ENCODE data around the gene PC.

PC gene

GRCh38 chr11:66910016-66910415 lies 48.2 kb downstream of the PC start:
- DNase-seq: no peak

DNA sequence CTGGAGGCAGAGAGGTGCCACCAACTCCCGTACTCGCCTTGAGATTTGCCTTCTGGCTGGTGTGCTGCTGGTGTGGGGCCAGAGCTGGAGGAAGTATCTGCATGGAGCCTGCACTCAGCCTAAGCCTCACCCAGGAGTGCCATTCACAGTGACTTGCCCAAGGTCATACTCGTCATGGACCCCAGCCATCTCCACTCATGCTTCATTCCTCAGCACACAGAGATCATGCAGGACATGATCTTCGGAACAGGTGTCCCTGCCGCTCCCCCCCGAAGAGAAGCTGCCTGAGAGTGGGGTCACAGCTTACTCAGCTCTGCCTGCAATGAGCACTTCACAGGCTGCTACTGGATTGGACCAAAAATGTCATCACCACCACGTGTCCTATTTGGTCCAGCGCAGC lies 49.0 kb downstream of the PC start:
- DNase-seq: no peak

DNA sequence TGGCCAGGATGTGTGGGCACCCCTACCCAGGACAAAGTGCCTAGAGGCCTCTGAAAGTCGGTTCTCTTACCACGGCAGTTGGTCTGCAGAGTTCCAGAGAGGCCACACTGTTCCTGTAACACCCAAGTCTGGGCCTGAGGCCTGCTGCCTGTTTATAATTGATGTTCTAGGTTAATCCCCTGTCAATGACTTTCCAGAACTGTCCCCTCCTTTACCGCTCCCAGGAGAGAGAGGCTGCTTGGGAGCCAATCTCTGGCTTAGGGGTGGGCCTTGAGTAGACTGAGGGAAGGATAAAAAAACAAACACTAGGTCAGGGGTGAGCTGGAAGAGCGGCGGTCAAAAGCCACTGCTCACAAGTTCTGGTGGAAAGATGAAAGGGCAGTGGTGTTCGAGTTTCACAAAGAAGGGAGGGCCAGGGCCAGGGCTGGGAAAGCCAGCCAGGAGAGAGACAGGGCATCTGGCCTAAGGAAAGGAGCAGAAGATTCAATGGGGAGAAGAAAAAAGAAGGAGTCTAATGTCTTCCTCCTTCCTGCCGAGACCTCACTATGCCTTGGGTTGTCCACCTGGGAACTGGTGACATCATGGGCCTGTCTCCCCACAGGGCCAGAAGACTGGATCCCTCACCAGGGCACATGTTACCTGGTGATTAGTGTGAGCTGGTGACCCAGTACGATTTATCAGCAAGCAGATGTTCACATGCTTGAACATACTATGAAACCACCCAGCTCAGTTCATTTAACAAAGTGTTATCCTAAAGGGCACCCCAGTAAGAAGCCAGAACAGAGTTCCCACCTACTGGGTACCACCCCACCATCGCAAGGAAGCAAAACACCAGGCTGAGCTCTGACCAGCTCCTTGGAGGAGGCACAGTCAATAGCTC lies 50.2 kb downstream of the PC start:
- no peak for DNase-seq

- DNase-seq: no peak
Measured at GRCh38 chr11:66906061-66906733, 52.0 kb downstream of the PC start.

GRCh38 chr11:66905631-66906030 lies 52.6 kb downstream of the PC start:
- no peak for DNase-seq

GRCh38 chr11:66904981-66905521 lies 53.1 kb downstream of the PC start:
- DNase-seq: no peak

GRCh38 chr11:66904561-66904960 lies 53.6 kb downstream of the PC start:
- no peak for DNase-seq

GRCh38 chr11:66904055-66904454 lies 54.1 kb downstream of the PC start:
- no peak for DNase-seq

DNA sequence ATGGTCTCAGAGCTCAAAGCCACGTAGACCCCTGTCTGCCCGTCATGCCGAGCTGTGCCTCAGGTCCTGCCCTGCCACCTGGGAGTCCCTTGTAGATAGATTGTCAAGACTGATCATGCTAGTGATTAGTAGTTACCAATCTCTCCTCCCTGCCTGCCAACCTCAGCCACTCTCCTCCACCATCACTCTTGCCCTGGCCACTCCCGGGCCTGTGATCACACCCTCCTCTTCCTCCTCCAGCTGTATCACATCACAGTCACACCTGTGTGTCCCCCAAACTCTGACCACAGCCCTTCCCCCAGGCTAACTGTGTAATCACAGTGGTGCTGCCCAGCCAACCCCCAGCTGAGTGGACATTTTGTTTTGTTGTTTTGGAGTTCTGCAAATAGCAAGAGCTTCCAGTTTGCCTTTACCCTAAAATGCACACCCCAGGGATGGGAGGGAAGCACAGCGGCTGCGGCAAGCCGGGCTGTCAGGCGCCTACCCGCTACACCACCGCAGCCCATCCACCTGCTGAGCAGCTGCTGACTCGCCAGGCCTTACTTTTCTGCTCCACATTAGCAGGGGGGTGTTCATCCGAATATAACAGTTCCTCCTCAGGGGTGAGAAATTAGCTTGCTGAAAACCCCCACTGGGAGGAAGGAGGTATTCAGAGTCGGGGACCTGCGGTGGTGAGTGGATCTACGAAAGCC lies 55.6 kb downstream of the PC start:
- no peak for DNase-seq

GRCh38 chr11:66901964-66902390 lies 56.2 kb downstream of the PC start:
- no peak for DNase-seq

GRCh38 chr11:66894141-66894540 lies 64.0 kb downstream of the PC start:
- DNase-seq: no peak

GRCh38 chr11:66892911-66893310 lies 65.3 kb downstream of the PC start:
- DNase-seq: no peak

DNA sequence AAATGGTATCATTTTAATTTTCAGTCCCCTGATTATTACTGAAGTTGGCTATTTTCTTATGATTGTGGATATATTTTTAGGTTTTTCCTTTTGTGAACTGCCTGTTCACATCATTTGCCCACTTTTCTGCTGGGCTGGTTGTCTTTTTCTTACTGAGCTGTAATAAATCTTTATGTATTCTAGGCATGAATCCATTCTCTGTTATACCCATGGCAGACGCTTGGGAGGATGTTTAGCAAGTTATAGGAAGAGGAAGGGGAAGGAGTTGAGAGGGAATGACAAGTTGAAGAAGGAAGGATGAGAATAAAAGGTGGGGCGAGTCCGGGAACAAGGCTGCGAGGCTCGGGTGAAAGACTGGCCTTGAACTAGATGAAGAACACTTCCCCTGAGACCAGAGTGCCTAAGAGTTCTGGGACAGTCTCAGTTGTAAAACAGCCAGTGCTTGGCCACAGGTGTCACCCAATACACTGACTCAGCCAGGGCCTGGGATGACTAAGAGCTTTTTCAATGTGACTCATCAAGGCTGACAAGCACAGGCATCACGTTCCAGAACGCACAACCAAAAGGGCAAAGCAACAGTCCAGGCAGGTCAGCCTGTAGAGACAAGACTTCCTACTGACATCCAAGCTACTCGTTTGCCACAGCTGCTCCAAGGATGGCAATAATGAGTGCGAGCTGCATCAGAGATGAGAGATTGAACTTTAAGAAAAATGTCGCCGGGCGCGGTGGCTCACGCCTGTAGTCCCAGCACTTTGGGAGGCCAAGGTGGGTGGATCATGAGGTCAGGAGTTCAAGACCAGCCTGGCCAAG lies 66.1 kb downstream of the PC start:
- peak; percentile 27 for DNase-seq

- DNase-seq: no peak
Measured at GRCh38 chr11:66889960-66890359, 68.2 kb downstream of the PC start.

DNA sequence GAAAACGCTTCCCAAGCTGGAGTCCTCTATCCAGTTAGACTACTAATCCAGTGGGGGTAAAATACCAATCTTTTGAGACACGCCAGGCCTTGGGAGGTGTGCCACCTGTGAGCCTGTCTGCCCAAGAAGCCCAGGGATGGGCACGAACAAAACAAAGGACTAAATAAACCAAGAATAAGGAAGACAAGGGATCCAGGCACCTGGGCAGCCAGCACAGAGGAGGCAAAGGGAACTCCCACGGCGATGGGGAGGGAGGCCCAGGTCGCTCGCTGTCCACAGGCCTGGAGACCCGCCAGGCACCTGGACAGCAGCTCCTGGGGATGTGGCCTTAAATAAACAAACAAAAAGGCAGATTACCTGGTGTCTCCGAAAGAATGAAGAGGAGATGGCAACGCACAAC lies 69.9 kb downstream of the PC start:
- DNase-seq: no peak

- no peak for DNase-seq
Measured at GRCh38 chr11:66887526-66887925, 70.7 kb downstream of the PC start.

DNA sequence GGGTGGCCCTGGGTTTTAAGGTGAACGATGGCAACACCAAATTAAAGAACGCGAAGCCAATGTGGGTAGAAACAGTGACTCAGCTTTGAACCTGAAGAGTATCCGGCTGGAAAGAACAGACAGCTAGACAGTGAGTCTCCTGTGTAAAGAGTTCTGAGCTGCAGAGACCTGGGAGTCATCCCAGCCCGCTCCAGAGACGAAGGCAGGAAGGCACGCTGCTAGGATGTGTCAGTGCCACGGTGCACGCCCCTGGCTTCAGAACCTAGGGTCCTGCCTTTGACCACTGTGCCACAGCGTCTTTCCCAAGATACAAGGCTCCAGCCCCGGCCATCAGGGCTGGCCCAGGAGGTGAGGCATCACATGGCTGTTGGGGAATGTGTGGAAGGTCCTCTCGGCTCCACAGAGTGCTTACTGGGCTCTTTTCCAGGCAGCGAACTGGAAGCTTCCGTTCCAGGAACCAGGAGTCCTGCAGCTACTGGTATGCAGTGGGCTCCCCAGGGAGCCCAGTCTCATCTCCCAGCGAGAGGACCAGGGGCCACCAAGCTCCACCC lies 71.4 kb downstream of the PC start:
- no peak for DNase-seq

DNA sequence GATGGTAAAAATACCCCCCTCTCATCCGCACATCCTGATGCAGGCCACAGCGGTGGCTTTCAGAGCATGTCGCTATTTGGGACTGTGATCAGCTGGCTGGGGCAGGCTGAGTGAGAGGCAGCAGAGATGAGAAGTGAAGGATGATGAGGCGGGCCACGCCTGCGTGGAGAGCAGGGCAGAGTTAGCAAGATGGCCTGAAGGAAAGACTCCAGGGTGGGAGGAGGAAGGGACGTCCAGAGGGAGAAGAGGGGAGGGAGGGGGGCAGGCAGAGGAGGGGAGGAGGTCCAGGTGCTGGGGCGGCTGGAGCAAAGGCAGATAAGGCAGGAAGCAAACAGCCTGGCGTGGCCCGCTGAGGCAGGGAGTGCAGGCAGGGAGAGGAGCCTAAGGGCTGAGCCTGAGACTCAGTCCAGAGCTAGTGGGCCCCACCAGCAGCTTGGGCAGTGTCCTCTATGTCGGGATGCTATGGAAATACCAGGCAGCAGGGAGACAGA lies 72.2 kb downstream of the PC start:
- no peak for DNase-seq

- no peak for DNase-seq
Measured at GRCh38 chr11:66885469-66885868, 72.7 kb downstream of the PC start.

DNA sequence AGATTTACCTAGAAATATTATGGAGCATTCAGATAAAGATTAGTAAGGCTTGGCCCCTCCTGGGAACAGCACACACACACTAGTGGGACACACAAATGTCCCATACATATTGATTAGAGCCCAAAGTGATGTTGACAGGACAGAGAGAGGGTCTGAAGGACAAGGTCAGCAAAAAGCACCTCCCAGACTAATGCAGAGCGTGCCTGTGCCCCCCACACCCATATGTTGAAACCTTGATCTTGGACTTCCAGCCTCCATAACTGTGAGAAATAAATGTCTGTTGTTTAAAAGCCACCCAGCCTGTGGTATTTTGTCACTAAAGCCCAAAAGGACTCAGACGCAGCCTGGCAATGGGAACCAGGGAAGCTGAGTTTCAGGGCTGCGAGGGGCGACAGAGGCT lies 73.7 kb downstream of the PC start:
- no peak for DNase-seq

DNA sequence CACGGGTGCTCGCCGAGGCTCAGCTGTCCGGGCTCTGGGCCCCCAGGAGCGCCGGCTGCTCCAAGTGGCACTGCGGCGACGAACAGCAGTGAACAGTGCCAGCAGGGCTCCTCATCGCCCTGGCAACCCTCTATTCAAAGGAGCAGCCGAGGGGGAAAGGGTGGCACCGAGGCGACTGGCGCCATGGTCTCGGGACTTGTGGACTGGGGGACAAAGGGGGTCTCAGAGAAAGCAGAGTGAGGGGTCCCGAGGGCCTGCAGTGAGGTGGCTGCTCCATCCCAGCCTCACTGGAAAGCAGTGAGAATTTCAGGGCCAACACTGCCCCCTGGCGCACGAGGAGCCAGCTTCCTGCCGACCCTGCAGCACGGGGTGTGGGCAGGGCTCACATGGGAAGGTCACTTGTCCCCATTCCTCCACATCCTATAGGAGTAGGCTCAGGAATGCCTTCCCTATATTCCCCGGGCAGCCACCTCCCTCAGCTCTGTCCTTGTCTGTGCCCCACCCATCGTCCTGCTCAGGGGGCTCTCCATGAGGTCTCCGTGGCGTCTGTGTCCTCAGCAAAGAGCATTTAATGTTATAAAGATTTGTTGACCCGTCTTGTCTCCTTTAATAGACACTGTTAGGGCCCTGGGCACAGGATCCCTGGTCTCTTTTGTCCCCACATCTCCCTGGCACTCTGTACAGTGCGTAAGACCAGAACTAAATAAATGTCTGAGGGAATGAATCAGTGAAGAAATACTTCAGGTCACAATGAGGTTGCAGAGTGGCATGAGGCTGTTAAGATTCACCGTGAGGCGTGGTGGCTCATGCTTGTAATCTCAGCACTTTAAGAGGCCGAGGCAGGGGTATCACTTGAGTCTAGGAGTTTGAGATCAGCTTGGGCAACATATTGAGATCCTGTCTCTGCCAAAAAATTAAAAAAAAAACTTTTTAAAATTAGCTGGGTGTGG lies 74.9 kb downstream of the PC start:
- DNase-seq: peak; percentile 84
